Kidney glomerular epithelial cell (primary cell): ENCODE data around the gene NUDT17.

Experiments
- DNase-seq: peaks from one replicate; lab custom pipeline; 2025; lab: John Stamatoyannopoulos, UW

The NUDT17 gene

GRCh38 chr1:145891143-145891542 is 45.7 kb downstream of the NUDT17 start:
- peak; percentile 34 for DNase-seq

GRCh38 chr1:145891587-145892485 is 46.4 kb downstream of the NUDT17 start:
- peak; percentile 100 for DNase-seq

- DNase-seq: no peak
These were observed 47.2 kb downstream of the NUDT17 start for GRCh38 chr1:145892486-145893087.

- DNase-seq: no peak
These were observed 48.1 kb downstream of the NUDT17 start for GRCh38 chr1:145893306-145894055.

GRCh38 chr1:145895471-145895870 is 50.0 kb downstream of the NUDT17 start:
- DNase-seq: no peak

- no peak for DNase-seq
These were observed 52.5 kb downstream of the NUDT17 start for GRCh38 chr1:145897969-145898368.
